GM19455 (cell line): ENCODE data around the gene CALY.
A peak's percentile ranks its signal among the peaks of the same experiment; 100 is the strongest.

Experiments used
- ATAC-seq: cut with Tn5 transposase; IDR thresholded peaks from one replicate; pipeline ENCODE4 v1.9.1; 2021; ENCODE audit not compliant: unreplicated experiment

Gene CALY

GRCh38 chr10:133274751-133275683, 61.7 kb downstream of the CALY start:
- ATAC-seq: peak; percentile 42
